HCT116 (cell line): Measurements from ENCODE around the gene HIBADH.

Experiments used
- CTCF ChIP-seq, 3 experiments: fragments of 200-600 bp in 1 of 3; sonication (generic) in 1 of 3; IDR thresholded peaks in 2 of 3; conservative IDR thresholded peaks in 1 of 3; 2 replicates each; pipeline ENCODE4 v1.5.1; 2012 to 2017; ENCODE audit warnings: low read depth in 2 of 3, low read length in 2 of 3, antibody characterized with exemption in 1 of 3, borderline replicate concordance in 1 of 3, control low read depth in 1 of 3, mild to moderate bottlenecking in 1 of 3, mixed read lengths in 1 of 3, mixed run types in 1 of 3, moderate library complexity in 1 of 3; ENCODE audit not compliant: insufficient read depth in 1 of 3
- EZH2 ChIP-seq: fragments of 200-600 bp; sonication (generic); IDR thresholded peaks from 2 replicates; pipeline ENCODE4 v1.6.1; 2017; ENCODE audit warnings: antibody characterized with exemption, mixed run types
- POLR2A ChIP-seq: IDR thresholded peaks from 2 replicates; pipeline ENCODE4 v1.7.0; 2011; ENCODE audit warnings: borderline replicate concordance; ENCODE audit not compliant: insufficient read depth, insufficient read length; ENCODE audit errors: extremely low read depth
- POLR2AphosphoS5 ChIP-seq: IDR thresholded peaks from 2 replicates; pipeline ENCODE4 v1.6.1; 2011; ENCODE audit warnings: mild to moderate bottlenecking, low read depth, low read length, moderate library complexity
- TF ChIP-seq, protein P1 (sequence below): IDR thresholded peaks from 2 replicates; pipeline ENCODE4 v1.6.1; 2012

DNA sequence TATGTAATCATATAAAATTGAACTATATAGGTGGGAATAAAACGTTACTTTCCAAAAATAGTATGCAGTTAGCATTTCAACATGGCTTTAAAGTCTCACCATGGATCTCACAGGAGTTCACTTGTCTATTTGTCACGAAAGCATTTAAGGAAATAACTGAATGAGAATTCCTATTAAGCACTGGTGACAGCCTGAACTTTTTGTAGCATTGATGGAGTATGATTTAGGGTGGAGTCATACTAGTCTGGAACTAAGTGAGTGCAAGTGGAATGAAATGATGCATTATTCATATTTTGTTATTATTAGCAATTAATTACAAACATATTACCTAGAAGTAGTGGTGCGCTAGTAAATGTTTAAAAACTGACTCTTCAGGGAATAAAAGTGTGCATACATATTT, 26.0 kb upstream of the HIBADH start:
- TF ChIP-seq CTCF (IDR thresholded peaks at IDR 0.05 in 2 of 3, conservative IDR thresholded peaks at IDR 0.05 in 1 of 3; ENCODE audit: borderline replicate concordance in 1 of 3, insufficient read depth in 1 of 3, low read depth in 2 of 3, low read length in 2 of 3): no peak
- no peak for TF ChIP-seq POLR2A
- TF ChIP-seq, protein P1, sequence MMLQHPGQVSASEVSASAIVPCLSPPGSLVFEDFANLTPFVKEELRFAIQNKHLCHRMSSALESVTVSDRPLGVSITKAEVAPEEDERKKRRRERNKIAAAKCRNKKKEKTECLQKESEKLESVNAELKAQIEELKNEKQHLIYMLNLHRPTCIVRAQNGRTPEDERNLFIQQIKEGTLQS: no peak
- TF ChIP-seq EZH2: no peak
- TF ChIP-seq POLR2AphosphoS5: no peak
